ENCODE measurements around the gene SPO11.

- TF ChIP-seq CTCF (IDR thresholded peaks at IDR 0.05) (no peak), POLR2A (IDR thresholded peaks at IDR 0.05) (no peak)
Observed at GRCh38 chr20:57378107-57378506, 48.5 kb downstream of the SPO11 start.
